BE2C (cell line): ENCODE results near the gene SELENOP.

Source experiments
- DNase-seq: peaks from one replicate; pipeline ENCODE4 v3.0.0-alpha.2; 2020
- H3K27me3 ChIP-seq: fragments of 250-450 bp; sonication (Bioruptor Pico); 2 replicates; pipeline ENCODE4 v1.5.1; 2020; ENCODE audit warnings: mild to moderate bottlenecking
- H3K36me3 ChIP-seq: fragments of 250-450 bp; sonication (Bioruptor Pico); 2 replicates; pipeline ENCODE4 v1.5.1; 2020; ENCODE audit warnings: mild to moderate bottlenecking
- H3K4me1 ChIP-seq: fragments of 250-450 bp; sonication (Bioruptor Pico); 2 replicates; pipeline ENCODE4 v1.5.1; 2020
- H3K4me3 ChIP-seq: 2 replicates; pipeline ENCODE4 v1.5.1; 2011; ENCODE audit warnings: low read depth, low read length
- H3K9me3 ChIP-seq: fragments of 250-450 bp; sonication (Bioruptor Pico); 2 replicates; pipeline ENCODE4 v1.5.1; 2020
- CTCF ChIP-seq: IDR thresholded peaks from 2 replicates; pipeline ENCODE4 v1.5.1; 2012; ENCODE audit warnings: mild to moderate bottlenecking, low read depth, low read length

SELENOP gene

GRCh38 chr5:42750507-42750906 lies 61.2 kb downstream of the SELENOP start:
- no peak for TF ChIP-seq CTCF
- no peak overlapping the region for H3K4me3 ChIP-seq
- H3K4me1 ChIP-seq, result no peaks in the 10 kb centered on the region
- H3K27me3 ChIP-seq, result no peaks in the 10 kb centered on the region
- H3K36me3 ChIP-seq, result no peaks in the 10 kb centered on the region
- H3K9me3 ChIP-seq, result no peaks in the 10 kb centered on the region; the same call in 1 of the 2 replicates
- DNase-seq, result no peak
